GM20431 (cell line): ENCODE data around the gene PIEZO2.
"Not testable (repeated sequence)": the region's sequence is repeated elsewhere in the genome, so short reads cannot be mapped to it uniquely, and the experiment has no call there.

ENCODE experiments used
- in situ Hi-C: fragments of 300-500 bp; cut with MseI, MboI; formaldehyde crosslinking; loops from one replicate; pipeline ENCODE4 v1.15.0; 2020; ENCODE audit warnings: low sequenced_read_pairs; ENCODE audit not compliant: unreplicated experiment

The PIEZO2 gene

GRCh38 chr18:10946058-10946457 lies 203.3 kb downstream of the PIEZO2 start:
- in situ Hi-C loops = no loop called here

GRCh38 chr18:10942998-10943397 lies 206.4 kb downstream of the PIEZO2 start:
- in situ Hi-C loops = no loop called here

GRCh38 chr18:10939822-10940221 lies 209.5 kb downstream of the PIEZO2 start:
- in situ Hi-C loops = no loop called here

- in situ Hi-C loops = no loop called here
Observed at GRCh38 chr18:10937743-10938640, 211.4 kb downstream of the PIEZO2 start.

- in situ Hi-C loops = no loop called here
Observed at GRCh38 chr18:10936176-10937053, 213.0 kb downstream of the PIEZO2 start.

GRCh38 chr18:10935588-10935987 lies 213.8 kb downstream of the PIEZO2 start:
- in situ Hi-C loops = no loop called here

GRCh38 chr18:10933648-10934047 lies 215.7 kb downstream of the PIEZO2 start:
- in situ Hi-C loops = not testable (repeated sequence)

GRCh38 chr18:10930076-10930475 lies 219.3 kb downstream of the PIEZO2 start:
- in situ Hi-C loops = no loop called here

GRCh38 chr18:10928772-10929373 lies 220.5 kb downstream of the PIEZO2 start:
- in situ Hi-C loops = no loop called here

- in situ Hi-C loops = no loop called here
Observed at GRCh38 chr18:10928011-10928771, 221.2 kb downstream of the PIEZO2 start.

GRCh38 chr18:10927286-10927992 lies 221.9 kb downstream of the PIEZO2 start:
- in situ Hi-C loops = no loop called here

- in situ Hi-C loops = no loop called here
Observed at GRCh38 chr18:10926621-10927161, 222.7 kb downstream of the PIEZO2 start.

- in situ Hi-C loops = no loop called here
Observed at GRCh38 chr18:10924290-10924689, 225.1 kb downstream of the PIEZO2 start.

- in situ Hi-C loops = no loop called here
Observed at GRCh38 chr18:10923551-10924070, 225.8 kb downstream of the PIEZO2 start.

- in situ Hi-C loops = no loop called here
Observed at GRCh38 chr18:10923141-10923540, 226.2 kb downstream of the PIEZO2 start.

GRCh38 chr18:10922712-10923111 lies 226.7 kb downstream of the PIEZO2 start:
- in situ Hi-C loops = not testable (repeated sequence)

GRCh38 chr18:10920309-10920708 lies 229.1 kb downstream of the PIEZO2 start:
- in situ Hi-C loops = not testable (repeated sequence)

- in situ Hi-C loops = no loop called here
Observed at GRCh38 chr18:10919851-10920250, 229.5 kb downstream of the PIEZO2 start.

GRCh38 chr18:10916865-10917264 lies 232.5 kb downstream of the PIEZO2 start:
- in situ Hi-C loops = no loop called here
